GM23338 (cell line): ENCODE data around the gene RTL10.

Experiments used
- CTCF ChIP-seq, 2 experiments: fragments of 200-600 bp in 1 of 2; sonication (generic) in 1 of 2; conservative IDR thresholded peaks; 2 replicates each; pipeline versions ENCODE4 v1.5.1 to v1.6.1; 2016 to 2017; ENCODE audit warnings: antibody characterized with exemption in 2 of 2, low read depth in 2 of 2, mild to moderate bottlenecking in 2 of 2, moderate library complexity in 1 of 2
- EZH2 ChIP-seq: fragments of 200-600 bp; sonication (generic); IDR thresholded peaks from one replicate; pipeline ENCODE4 v1.8.0; 2017; ENCODE audit warnings: antibody characterized with exemption, mild to moderate bottlenecking, low read depth; ENCODE audit not compliant: unreplicated experiment
- POLR2AphosphoS5 ChIP-seq: IDR thresholded peaks from 2 replicates; pipeline ENCODE4 v1.6.1; 2016; ENCODE audit warnings: antibody characterized with exemption, low read depth
- REST ChIP-seq: IDR thresholded peaks from one replicate; pipeline ENCODE4 v1.6.1; 2018; ENCODE audit warnings: antibody characterized with exemption; ENCODE audit not compliant: unreplicated experiment

- TF ChIP-seq EZH2 (no peak), CTCF (conservative IDR thresholded peaks at IDR 0.05; ENCODE audit: low read depth in 2 of 2) (no peak), REST (no peak), POLR2AphosphoS5 (no peak)
Observed at GRCh38 chr22:19872779-19873137, 18.1 kb upstream of the RTL10 start.
